B cell (primary cell): Measurements from ENCODE around the gene UMAD1. TPM values are rescaled to one million over a fixed set of nuclear protein-coding genes. Genes with fewer than 3 reads are reported as not detected.

ENCODE experiments used
- ATAC-seq: fragments of 200-7000 bp; cut with Tn5 transposase; one replicate; pipeline ENCODE4 v1.10.0; 2021; ENCODE audit warnings: low read depth, mild to moderate bottlenecking, moderate number of reproducible peaks, moderate library complexity
- CTCF ChIA-PET: fragments of 350-600 bp; sonication (Branson Sonifier 250); formaldehyde crosslinking; loops from one replicate; lab custom pipeline; 2021; ENCODE audit warnings: antibody characterized with exemption, inconsistent platforms; lab: Charles Lee
- POLR2A ChIA-PET: fragments of 350-600 bp; sonication (Branson Sonifier 250); formaldehyde crosslinking; loops from one replicate; lab custom pipeline; 2021; ENCODE audit warnings: antibody characterized with exemption; lab: Charles Lee
- DNase-seq: peaks from one replicate; pipeline ENCODE4 v3.0.0; 2013
- H2AFZ ChIP-seq: 2 replicates; pipeline ENCODE4 v1.6.1; 2012; ENCODE audit warnings: mild to moderate bottlenecking, low read depth, low read length; ENCODE audit not compliant: insufficient read depth, poor library complexity, severe bottlenecking
- H3K27ac ChIP-seq, 2 donors: 1 replicate in 1 of 2; 2 replicates in 1 of 2; pipeline ENCODE4 v1.5.1; 2012 to 2013; ENCODE audit warnings: low read length in 2 of 2, mild to moderate bottlenecking in 2 of 2, moderate library complexity in 1 of 2
- H3K27me3 ChIP-seq, 4 experiments: fragments of 200-600 bp in 1 of 4; sonication (generic) in 1 of 4; replicated peaks in 1 of 4; 1 replicate in 2 of 4; 2 replicates in 2 of 4; pipeline versions ENCODE4 v1.6.1 to v1.7.0; 2013 to 2016; ENCODE audit warnings: low read length in 3 of 4, mild to moderate bottlenecking in 2 of 4, mixed read lengths in 1 of 4, moderate library complexity in 1 of 4; ENCODE audit not compliant: insufficient read depth in 4 of 4, control insufficient read depth in 3 of 4; ENCODE audit errors: control extremely low read depth in 1 of 4
- H3K36me3 ChIP-seq, 2 experiments: replicated peaks in 1 of 2; 1 replicate in 1 of 2; 2 replicates in 1 of 2; pipeline versions ENCODE4 v1.6.1 to v1.7.1; 2013; ENCODE audit warnings: low read length in 1 of 2; ENCODE audit not compliant: insufficient read depth in 2 of 2, control insufficient read depth in 1 of 2; ENCODE audit errors: control extremely low read depth in 1 of 2, extremely low read depth in 1 of 2
- H3K4me1 ChIP-seq, 2 donors: fragments of 200-600 bp in 1 of 2; sonication (generic) in 1 of 2; 1 replicate in 1 of 2; 2 replicates in 1 of 2; pipeline versions ENCODE4 v1.5.1 to v1.6.1; 2013 to 2017; ENCODE audit warnings: low read length in 2 of 2; ENCODE audit not compliant: control insufficient read depth in 2 of 2, insufficient read depth in 2 of 2
- H3K4me2 ChIP-seq: replicated peaks from 2 replicates; pipeline ENCODE3; 2012; ENCODE audit warnings: mild to moderate bottlenecking, low read depth, low read length; ENCODE audit not compliant: poor library complexity, severe bottlenecking
- H3K4me3 ChIP-seq, 5 experiments: fragments of 200-600 bp in 1 of 5; sonication (generic) in 1 of 5; 1 replicate in 3 of 5; 2 replicates in 2 of 5; pipeline versions ENCODE4 v1.5.1 to v1.7.0; 2011 to 2016; ENCODE audit warnings: low read length in 4 of 5, mild to moderate bottlenecking in 4 of 5, low read depth in 2 of 5, control low read depth in 1 of 5, moderate library complexity in 1 of 5; ENCODE audit not compliant: insufficient read depth in 1 of 5; ENCODE audit errors: control extremely low read depth in 1 of 5, extremely low read depth in 1 of 5
- H3K79me2 ChIP-seq: fragments of 200-600 bp; sonication (generic); one replicate; pipeline ENCODE4 v1.6.0; 2016; ENCODE audit warnings: low read length; ENCODE audit not compliant: control insufficient read depth, insufficient read depth
- H3K9ac ChIP-seq: fragments of 200-600 bp; sonication (generic); 2 replicates; pipeline ENCODE4 v1.6.1; 2017; ENCODE audit warnings: mild to moderate bottlenecking, low read length, moderate library complexity
- H3K9me3 ChIP-seq, 3 donors: one replicate each; pipeline versions ENCODE4 v1.6.1 to v1.7.1; 2013; ENCODE audit warnings: low read length in 2 of 3; ENCODE audit not compliant: control insufficient read depth in 2 of 3, insufficient read depth in 1 of 3; ENCODE audit errors: control extremely low read depth in 1 of 3
- H4K20me1 ChIP-seq: 2 replicates; pipeline ENCODE4 v1.6.0; 2012; ENCODE audit warnings: mild to moderate bottlenecking, low read length; ENCODE audit not compliant: insufficient read depth, control insufficient read depth, poor library complexity, severe bottlenecking
- H3K27ac Mint-ChIP-seq: one replicate; pipeline ENCODE4 v1.8.0; 2021; ENCODE audit warnings: mixed read lengths
- H3K27me3 Mint-ChIP-seq: one replicate; pipeline ENCODE4 v1.8.0; 2021; ENCODE audit warnings: mixed read lengths
- H3K4me1 Mint-ChIP-seq: one replicate; pipeline ENCODE4 v1.8.0; 2021; ENCODE audit warnings: mixed read lengths
- H3K4me3 Mint-ChIP-seq: one replicate; pipeline ENCODE4 v1.8.0; 2021; ENCODE audit warnings: mixed read lengths
- H3K9me3 Mint-ChIP-seq: one replicate; pipeline ENCODE4 v1.8.0; 2022; ENCODE audit warnings: mixed read lengths; ENCODE audit not compliant: insufficient read depth
- CTCF ChIP-seq: fragments of 200-600 bp; IDR thresholded peaks from one replicate; pipeline ENCODE4 v1.8.0; 2022; ENCODE audit warnings: antibody characterized with exemption, mild to moderate bottlenecking
- EZH2 ChIP-seq: IDR thresholded peaks from 2 replicates; pipeline ENCODE4 v1.6.1; 2012; ENCODE audit warnings: borderline replicate concordance, low read depth, mild to moderate bottlenecking, moderate library complexity, low read length; ENCODE audit not compliant: insufficient read depth, poor library complexity, severe bottlenecking
- WGBS: methylation state at CpG from one replicate; pipeline ENCODE4 v1.1.5; 2013; ENCODE audit warnings: missing lambda C conversion rate; ENCODE audit not compliant: insufficient coverage; 5-methylcytosine and 5-hydroxymethylcytosine counted together
- intact Hi-C: fragments of 100-400 bp; cut with micrococcal nuclease; formaldehyde crosslinking; loops from one replicate; pipeline ENCODE4 v1.10.0; 2022
- polyA plus RNA-seq: library from polyadenylated mRNA; depleted of rRNA; stranded (reverse); fragments of >200 nt; gene quantifications from 2 replicates; pipeline ENCODE4 v1.2.3, GENCODE V29; 2012
- total RNA-seq, 2 donors: library from RNA; stranded (reverse); fragments of 120-200 nt in 1 of 2; gene quantifications; 1 replicate in 1 of 2; 2 replicates in 1 of 2; pipeline versions ENCODE4 v1.2.3 to v1.2.4, GENCODE V29; 2013 to 2022

The UMAD1 gene
- total and polyA plus RNA-seq, 2 donors (not counting 1 experiment from before 2014, with no cell fraction given), result 11.6 to 25.9 TPM

- Histone ChIP-seq H3K4me1 (peaks cover 18 to 20% of the 10 kb centered on the region in 2 donors), H3K27me3 (no peaks in the 10 kb centered on the region), H3K4me3 (no peak overlapping the region), H4K20me1 (no peaks in the 10 kb centered on the region), H3K79me2 (no peaks in the 10 kb centered on the region), H3K9ac (no peak overlapping the region), H3K4me2 (no peak overlapping the region), H3K27ac (no peak overlapping the region), H2AFZ (no peak overlapping the region), H3K9me3 (no peaks in the 10 kb centered on the region), H3K36me3 (no peaks in the 10 kb centered on the region)
- ATAC-seq (no peak), DNase-seq (no peak)
- WGBS, result 71% methylated on average over 1 of the region's 2 CpGs
- H3K27me3 Mint-ChIP-seq, result no peaks in the 10 kb centered on the region
- peaks cover 15% of the 10 kb centered on the region for H3K4me1 Mint-ChIP-seq
- no peak overlapping the region for H3K4me3 Mint-ChIP-seq
- ChIA-PET CTCF (no interaction called here), POLR2A (no interaction called here)
- TF ChIP-seq CTCF (no peak), EZH2 (no peak)
- H3K27ac Mint-ChIP-seq, result no peak overlapping the region
- intact Hi-C loops, result no loop called here
- no peaks in the 10 kb centered on the region for H3K9me3 Mint-ChIP-seq
Measured at GRCh38 chr7:7862393-7862792, 221.8 kb downstream of the UMAD1 start.

DNA sequence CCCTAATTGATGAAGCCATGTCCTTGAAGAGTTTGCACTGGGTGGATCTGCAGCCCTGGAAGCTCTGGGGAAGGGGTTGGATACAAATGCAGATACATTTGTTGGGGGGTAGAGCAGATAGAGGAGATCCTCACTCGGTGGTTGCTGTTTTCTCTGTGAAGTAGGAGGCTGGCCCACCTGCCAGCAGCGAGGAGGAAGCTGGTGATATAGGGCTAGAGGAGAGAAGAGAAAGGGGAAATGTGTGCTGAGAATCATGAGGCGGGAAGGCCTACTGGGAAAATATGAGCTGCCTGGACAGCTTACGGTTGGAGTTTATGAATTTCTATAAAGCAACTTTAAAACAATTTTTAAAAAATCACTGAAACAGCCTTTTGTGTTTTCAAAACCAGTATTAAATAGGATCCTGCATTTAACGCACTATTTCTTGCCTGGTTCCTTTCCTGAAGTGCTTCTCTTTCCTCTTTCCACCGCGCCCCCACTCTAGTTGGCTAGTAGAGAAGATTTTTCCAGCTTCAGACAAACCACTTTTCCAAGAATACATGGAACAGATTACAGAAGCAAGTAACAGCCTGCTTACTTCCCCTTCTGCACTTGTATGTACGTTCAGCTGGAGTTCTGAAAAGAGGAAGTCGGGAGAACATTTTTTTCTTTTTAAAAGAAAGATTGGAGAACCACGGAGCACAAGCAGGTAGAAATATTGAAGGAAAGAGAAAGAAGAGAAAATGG lies 227.5 kb downstream of the UMAD1 start:
- H3K27ac ChIP-seq, result peak overlapping the region; percentile 30 to 65

More for the DNA sequence above, 227.5 kb downstream of the UMAD1 start:
- Mint-ChIP-seq H3K4me3 (no peak overlapping the region), H3K27ac (no peak overlapping the region), H3K27me3 (no peaks in the 10 kb centered on the region), H3K4me1 (no peaks in the 10 kb centered on the region), H3K9me3 (no peaks in the 10 kb centered on the region)
- ATAC-seq (peak; percentile 69), DNase-seq (peak; percentile 66)
- intact Hi-C loops, result loop anchor here (5.0 kb wide), 1 partner anchor 106 kb away; no protein-coding TSS in a partner anchor
- Histone ChIP-seq H3K27me3 (no peaks in the 10 kb centered on the region), H4K20me1 (no peaks in the 10 kb centered on the region), H3K4me2 (peak overlapping the region; percentile 65), H3K9ac (peak overlapping the region; percentile 28), H3K79me2 (no peaks in the 10 kb centered on the region), H3K9me3 (no peaks in the 10 kb centered on the region), H2AFZ (no peak overlapping the region), H3K4me1 (peaks cover 20 to 24% of the 10 kb centered on the region in 2 donors), H3K4me3 (peak overlapping the region in 3 of 5 experiments; percentile 19 to 26 (median 25)), H3K36me3 (no peaks in the 10 kb centered on the region)
- POLR2A ChIA-PET, result interaction anchor here (0.7 to 1.8 kb wide), 4 partner anchors 10 to 308 kb away, joined by 3 to 5 read pairs (median 4); no protein-coding TSS in a partner anchor
- CTCF ChIA-PET, result interaction anchor here (1.3 to 1.7 kb wide), 2 partner anchors 17 to 187 kb away, joined by 4 to 7 read pairs; no protein-coding TSS in a partner anchor
- TF ChIP-seq CTCF (no peak), EZH2 (no peak)
- 6% methylated on average over 5 of the region's 10 CpGs for WGBS
